Measurements from ENCODE around the gene PTPRG.

GRCh38 chr3:61914276-61914675 lies 352.9 kb downstream of the PTPRG start:
- TF ChIP-seq CTCF (optimal IDR thresholded peaks at IDR 0.05 in 1 of 3, IDR thresholded peaks at IDR 0.05 in 1 of 3, conservative IDR thresholded peaks at IDR 0.05 in 1 of 3; ENCODE audit: extremely low read depth in 1 of 3, insufficient read depth in 2 of 3, low read length in 3 of 3), result no peak
- TF ChIP-seq EZH2 (IDR thresholded peaks at IDR 0.05; ENCODE audit: low read length), result no peak

Measured in keratinocyte (primary cell).